MG63 (cell line): ENCODE data around the gene TLR9. TPM values are rescaled to one million over a fixed set of nuclear protein-coding genes. Genes with fewer than 3 reads are reported as not detected.
A peak's percentile ranks its signal among the peaks of the same experiment; 100 is the strongest.

Experiments
- DNase-seq: peaks from one replicate; pipeline ENCODE4 v3.0.0-alpha.2; 2020
- H3K27me3 ChIP-seq: fragments of 250-450 bp; sonication (Bioruptor Pico); 2 replicates; pipeline ENCODE4 v1.5.1; 2020; ENCODE audit warnings: mild to moderate bottlenecking, moderate library complexity
- H3K36me3 ChIP-seq: fragments of 250-450 bp; sonication (Bioruptor Pico); 2 replicates; pipeline ENCODE4 v1.5.1; 2020; ENCODE audit warnings: mild to moderate bottlenecking, moderate library complexity
- H3K4me3 ChIP-seq: fragments of 250-450 bp; sonication (Bioruptor Pico); 2 replicates; pipeline ENCODE4 v1.5.1; 2020; ENCODE audit warnings: mild to moderate bottlenecking, moderate library complexity
- H3K9me3 ChIP-seq: fragments of 250-450 bp; sonication (Bioruptor Pico); 2 replicates; pipeline ENCODE4 v1.5.1; 2020; ENCODE audit warnings: mild to moderate bottlenecking, moderate library complexity
- total RNA-seq: library from RNA; depleted of rRNA; stranded (reverse); fragments of >200 nt; shearing (Covaris generic); gene quantifications from 2 replicates; pipeline ENCODE4 v1.2.3, GENCODE V29; 2014; ENCODE audit warnings: low replicate concordance

TLR9 gene
- total RNA-seq, 1 experiment from 2014 or later, result not detected

- no peak overlapping the region for H3K4me3 ChIP-seq
- DNase-seq, result no peak
- H3K9me3 ChIP-seq, result no peaks in the 10 kb centered on the region
- no peaks in the 10 kb centered on the region for H3K27me3 ChIP-seq
- peaks cover 16% of the 10 kb centered on the region for H3K36me3 ChIP-seq
Observed at GRCh38 chr3:52249683-52250082, 24.2 kb upstream of the TLR9 start.

GRCh38 chr3:52248816-52249547 lies 23.5 kb upstream of the TLR9 start:
- peaks cover 14% of the 10 kb centered on the region for H3K36me3 ChIP-seq
- DNase-seq, result no peak

GRCh38 chr3:52248165-52248541 lies 22.7 kb upstream of the TLR9 start:
- Histone ChIP-seq H3K4me3 (no peak overlapping the region), H3K9me3 (no peaks in the 10 kb centered on the region), H3K36me3 (peaks cover 9% of the 10 kb centered on the region), H3K27me3 (no peaks in the 10 kb centered on the region)
- no peak for DNase-seq

More at GRCh38 chr3:52248816-52249547, 23.5 kb upstream of the TLR9 start:
- no peaks in the 10 kb centered on the region for H3K27me3 ChIP-seq
- no peaks in the 10 kb centered on the region for H3K9me3 ChIP-seq
- H3K4me3 ChIP-seq, result no peak overlapping the region

GRCh38 chr3:52247409-52248164 lies 22.1 kb upstream of the TLR9 start:
- Histone ChIP-seq H3K9me3 (no peaks in the 10 kb centered on the region), H3K36me3 (peaks cover 9% of the 10 kb centered on the region), H3K27me3 (no peaks in the 10 kb centered on the region), H3K4me3 (no peak overlapping the region)
- DNase-seq, result no peak

GRCh38 chr3:52246728-52247408 lies 21.4 kb upstream of the TLR9 start:
- H3K36me3 ChIP-seq, result peaks cover 9% of the 10 kb centered on the region; the same call in 1 of the 2 replicates
- H3K27me3 ChIP-seq, result no peaks in the 10 kb centered on the region
- H3K9me3 ChIP-seq, result no peaks in the 10 kb centered on the region
- no peak for DNase-seq
- no peak overlapping the region for H3K4me3 ChIP-seq

- H3K27me3 ChIP-seq, result no peaks in the 10 kb centered on the region
- no peak for DNase-seq
- H3K4me3 ChIP-seq, result peak overlapping the region; percentile 48
- H3K36me3 ChIP-seq, result peaks cover 5% of the 10 kb centered on the region; the same call in 1 of the 2 replicates
- no peaks in the 10 kb centered on the region for H3K9me3 ChIP-seq
Observed at GRCh38 chr3:52246264-52246620, 20.8 kb upstream of the TLR9 start.

- H3K27me3 ChIP-seq, result no peaks in the 10 kb centered on the region
- peak; percentile 56 for DNase-seq
Observed at GRCh38 chr3:52245322-52246263, 20.1 kb upstream of the TLR9 start, which contains the start of gene PPM1M. Gene PPM1M (plus strand): TSS chr3:52245759. CDS start chr3:52245825, 66 bp downstream.

GRCh38 chr3:52243791-52244628 lies 18.6 kb upstream of the TLR9 start:
- Histone ChIP-seq H3K36me3 (peaks cover 8% of the 10 kb centered on the region), H3K27me3 (no peaks in the 10 kb centered on the region), H3K4me3 (no peak overlapping the region), H3K9me3 (no peaks in the 10 kb centered on the region)
- DNase-seq, result peak; percentile 80

More at GRCh38 chr3:52245322-52246263, 20.1 kb upstream of the TLR9 start, which contains the start of gene PPM1M:
- Histone ChIP-seq H3K9me3 (no peaks in the 10 kb centered on the region), H3K4me3 (peak within 1 kb of the TSS; percentile 48), H3K36me3 (peaks cover 9% of the 10 kb centered on the region)

- DNase-seq, result no peak
- Histone ChIP-seq H3K9me3 (no peaks in the 10 kb centered on the region), H3K27me3 (no peaks in the 10 kb centered on the region), H3K36me3 (peaks cover 4% of the 10 kb centered on the region), H3K4me3 (no peak overlapping the region)
Observed at GRCh38 chr3:52242039-52242438, 16.6 kb upstream of the TLR9 start.

GRCh38 chr3:52240886-52241370 lies 15.5 kb upstream of the TLR9 start:
- no peak overlapping the region for H3K4me3 ChIP-seq
- no peaks in the 10 kb centered on the region for H3K9me3 ChIP-seq
- peaks cover 4% of the 10 kb centered on the region for H3K36me3 ChIP-seq
- no peak for DNase-seq
- H3K27me3 ChIP-seq, result no peaks in the 10 kb centered on the region

- Histone ChIP-seq H3K27me3 (no peaks in the 10 kb centered on the region), H3K9me3 (no peaks in the 10 kb centered on the region), H3K4me3 (peak overlapping the region; percentile 76), H3K36me3 (peaks cover 4% of the 10 kb centered on the region)
- peak; percentile 85 for DNase-seq
Observed at GRCh38 chr3:52240059-52240885, 14.8 kb upstream of the TLR9 start.

- DNase-seq, result peak; percentile 66
- Histone ChIP-seq H3K27me3 (no peaks in the 10 kb centered on the region), H3K36me3 (peaks cover 6% of the 10 kb centered on the region), H3K9me3 (no peaks in the 10 kb centered on the region), H3K4me3 (peak within 1 kb of the TSS; percentile 76)
Observed at GRCh38 chr3:52238761-52239701, 13.6 kb upstream of the TLR9 start, which contains the start of gene TWF2. Gene TWF2 (minus strand): TSS chr3:52239158. CDS start chr3:52239016, 142 bp downstream.

- peak overlapping the region; percentile 76 for H3K4me3 ChIP-seq
- no peaks in the 10 kb centered on the region for H3K27me3 ChIP-seq
- peak; percentile 25 for DNase-seq
- H3K36me3 ChIP-seq, result peaks cover 7% of the 10 kb centered on the region
- H3K9me3 ChIP-seq, result no peaks in the 10 kb centered on the region
Observed at GRCh38 chr3:52238193-52238760, 12.8 kb upstream of the TLR9 start.
